H9 (cell line): ENCODE data around the gene KLHL2. TPM values are rescaled to one million over a fixed set of nuclear protein-coding genes. Genes with fewer than 3 reads are reported as not detected.

Experiments
- DNase-seq: peaks from one replicate; pipeline ENCODE4 v3.0.0-alpha.2; 2017
- H2AFZ ChIP-seq: one replicate; pipeline ENCODE4 v1.6.1; 2013; ENCODE audit warnings: mild to moderate bottlenecking, low read length, control low read depth, moderate library complexity
- H2AK5ac ChIP-seq: 2 replicates; pipeline ENCODE4 v1.6.1; 2013; ENCODE audit warnings: low read length, control low read depth, mixed read lengths; ENCODE audit not compliant: insufficient read length
- H2BK120ac ChIP-seq: one replicate; pipeline ENCODE4 v1.6.1; 2013; ENCODE audit warnings: low read depth, mild to moderate bottlenecking, low read length, control low read depth, inconsistent platforms; ENCODE audit not compliant: poor library complexity, severe bottlenecking
- H2BK12ac ChIP-seq: 2 replicates; pipeline ENCODE4 v1.6.1; 2013; ENCODE audit warnings: low read length, control low read depth, mixed read lengths, low read depth; ENCODE audit not compliant: insufficient read length
- H2BK15ac ChIP-seq: 2 replicates; pipeline ENCODE4 v1.6.1; 2013; ENCODE audit warnings: low read depth, low read length, control low read depth
- H2BK20ac ChIP-seq: one replicate; pipeline ENCODE4 v1.6.1; 2013; ENCODE audit warnings: low read depth, mild to moderate bottlenecking, low read length, control low read depth, inconsistent platforms; ENCODE audit not compliant: poor library complexity, severe bottlenecking
- H2BK5ac ChIP-seq: 2 replicates; pipeline ENCODE4 v1.6.1; 2013; ENCODE audit warnings: low read length, control low read depth, mixed read lengths; ENCODE audit not compliant: insufficient read length
- H3K14ac ChIP-seq: 2 replicates; pipeline ENCODE4 v1.6.1; 2013; ENCODE audit warnings: low read length, control low read depth; ENCODE audit not compliant: insufficient read depth
- H3K18ac ChIP-seq: 2 replicates; pipeline ENCODE4 v1.6.1; 2013; ENCODE audit warnings: low read depth, mild to moderate bottlenecking, mixed read lengths, low read length, control low read depth; ENCODE audit not compliant: insufficient read length
- H3K23ac ChIP-seq: 2 replicates; pipeline ENCODE4 v1.6.1; 2013; ENCODE audit warnings: low read length, control low read depth, mixed read lengths, low read depth; ENCODE audit not compliant: insufficient read length
- H3K23me2 ChIP-seq: 2 replicates; pipeline ENCODE4 v1.6.1; 2013; ENCODE audit warnings: low read depth, mild to moderate bottlenecking, mixed read lengths, low read length, control low read depth; ENCODE audit not compliant: insufficient read length, poor library complexity, severe bottlenecking
- H3K27ac ChIP-seq: 2 replicates; pipeline ENCODE4 v1.5.1; 2013; ENCODE audit warnings: low read length, control low read depth, mixed read lengths, low read depth; ENCODE audit not compliant: insufficient read length
- H3K27me3 ChIP-seq: 2 replicates; pipeline ENCODE4 v1.6.1; 2013; ENCODE audit warnings: low read length, control low read depth, inconsistent platforms; ENCODE audit not compliant: insufficient read depth
- H3K4ac ChIP-seq: 2 replicates; pipeline ENCODE4 v1.6.1; 2013; ENCODE audit warnings: low read depth, mild to moderate bottlenecking, control low read depth, inconsistent platforms, low read length, moderate library complexity
- H3K4me1 ChIP-seq: 2 replicates; pipeline ENCODE4 v1.6.1; 2013; ENCODE audit warnings: low read length, control low read depth, inconsistent platforms; ENCODE audit not compliant: insufficient read depth
- H3K4me2 ChIP-seq: 2 replicates; pipeline ENCODE4 v1.6.1; 2013; ENCODE audit warnings: low read length, control low read depth, mixed read lengths; ENCODE audit not compliant: insufficient read length, insufficient read depth
- H3K56ac ChIP-seq: 2 replicates; pipeline ENCODE4 v1.6.1; 2013; ENCODE audit warnings: low read depth, mild to moderate bottlenecking, mixed read lengths, low read length, control low read depth; ENCODE audit not compliant: insufficient read length
- H3K79me1 ChIP-seq: 2 replicates; pipeline ENCODE4 v1.6.1; 2013; ENCODE audit warnings: low read depth, mild to moderate bottlenecking, moderate library complexity, low read length, control low read depth, inconsistent platforms; ENCODE audit not compliant: insufficient read depth, poor library complexity, severe bottlenecking
- H3K79me2 ChIP-seq: 2 replicates; pipeline ENCODE4 v1.6.1; 2013; ENCODE audit warnings: low read length, control low read depth, inconsistent platforms; ENCODE audit not compliant: insufficient read depth
- H3K9ac ChIP-seq: 2 replicates; pipeline ENCODE4 v1.6.1; 2013; ENCODE audit warnings: low read length, control low read depth, mixed read lengths; ENCODE audit not compliant: insufficient read length; ENCODE audit errors: extremely low read depth
- H3K9me3 ChIP-seq: one replicate; pipeline ENCODE4 v1.6.1; 2013; ENCODE audit warnings: low read depth, low read length, inconsistent platforms; ENCODE audit not compliant: control insufficient read depth
- H3T11ph ChIP-seq: one replicate; pipeline ENCODE4 v1.6.1; 2013; ENCODE audit warnings: mild to moderate bottlenecking, low read length, control low read depth, inconsistent platforms
- H4K20me1 ChIP-seq: one replicate; pipeline ENCODE4 v1.6.1; 2013; ENCODE audit not compliant: control insufficient read depth, insufficient read length, insufficient read depth
- H4K5ac ChIP-seq: 2 replicates; pipeline ENCODE4 v1.6.1; 2013; ENCODE audit warnings: low read depth, mild to moderate bottlenecking, mixed read lengths, low read length, control low read depth; ENCODE audit not compliant: insufficient read length
- H4K8ac ChIP-seq: replicated peaks from 2 replicates; pipeline ENCODE4 v1.6.1; 2013; ENCODE audit warnings: low read length, control low read depth, mixed read lengths, low read depth; ENCODE audit not compliant: insufficient read length
- H4K91ac ChIP-seq: 2 replicates; pipeline ENCODE4 v1.6.1; 2013; ENCODE audit warnings: low read depth, mild to moderate bottlenecking, moderate library complexity, mixed read lengths, low read length, control low read depth; ENCODE audit not compliant: insufficient read length
- H3K27ac Mint-ChIP-seq, 3 experiments: 2 replicates in 2 of 3; 3 replicates in 1 of 3; pipeline ENCODE4 v1.8.0; 2020 to 2021; ENCODE audit warnings: mixed read lengths in 3 of 3, mild to moderate bottlenecking in 1 of 3, moderate library complexity in 1 of 3
- H3K27me3 Mint-ChIP-seq: 2 replicates; pipeline ENCODE4 v1.8.0; 2021; ENCODE audit warnings: low read depth, mild to moderate bottlenecking, moderate library complexity, mixed read lengths
- H3K36me3 Mint-ChIP-seq, 3 experiments: 2 replicates in 2 of 3; 3 replicates in 1 of 3; pipeline ENCODE4 v1.8.0; 2020 to 2021; ENCODE audit warnings: low read depth in 3 of 3, mixed read lengths in 3 of 3; ENCODE audit not compliant: insufficient read depth in 1 of 3
- H3K4me1 Mint-ChIP-seq, 2 experiments: 2 replicates each; pipeline ENCODE4 v1.8.0; 2020; ENCODE audit warnings: mixed read lengths in 2 of 2
- H3K4me3 Mint-ChIP-seq, 2 experiments: 2 replicates in 1 of 2; 3 replicates in 1 of 2; pipeline ENCODE4 v1.8.0; 2020 to 2021; ENCODE audit warnings: mild to moderate bottlenecking in 2 of 2, mixed read lengths in 2 of 2, moderate library complexity in 1 of 2
- H3K9me3 Mint-ChIP-seq, 2 experiments: 2 replicates in 1 of 2; 3 replicates in 1 of 2; pipeline ENCODE4 v1.8.0; 2020; ENCODE audit warnings: mild to moderate bottlenecking in 2 of 2, mixed read lengths in 2 of 2, moderate library complexity in 1 of 2
- CTCF ChIP-seq: fragments of 200-600 bp; sonication (generic); conservative IDR thresholded peaks from 3 replicates; pipeline ENCODE4 v1.8.0; 2021; ENCODE audit warnings: antibody characterized with exemption, mild to moderate bottlenecking
- WGBS: extraction: QIAGEN DNeasy Blood & Tissue Kit; methylation state at CpG from one replicate; pipeline ENCODE4 v1.1.7; 2013; ENCODE audit warnings: missing lambda C conversion rate, low lambda C conversion rate, mixed read lengths; ENCODE audit not compliant: insufficient read length; ENCODE audit errors: extremely low coverage; 5-methylcytosine and 5-hydroxymethylcytosine counted together
- total RNA-seq: library from RNA; stranded (reverse); gene quantifications from 2 replicates; pipeline ENCODE4 v1.2.1, GENCODE V29; 2021

The KLHL2 gene
- total RNA-seq, 1 experiment from 2014 or later: 14.3 TPM

- peaks cover 11% of the 10 kb centered on the region for H3K23me2 ChIP-seq
- no peaks in the 10 kb centered on the region for H3K79me1 ChIP-seq
- H3K27ac Mint-ChIP-seq: no peak overlapping the region
- no CpG with 5 or more reads among the region's 7 CpGs for whole genome bisulfite sequencing
- H4K8ac ChIP-seq: peak overlapping the region; percentile 11
- peaks cover 21 to 26% (median 23%) of the 10 kb centered on the region in 3 experiments for H3K36me3 Mint-ChIP-seq
- H3K4me1 Mint-ChIP-seq: peaks cover 44 to 47% of the 10 kb centered on the region in 2 experiments
- H3T11ph ChIP-seq: no peak overlapping the region
- H3K79me2 ChIP-seq: peaks cover 49% of the 10 kb centered on the region
- no peak overlapping the region for H3K18ac ChIP-seq
- H3K4me3 Mint-ChIP-seq: no peak overlapping the region
- H2BK5ac ChIP-seq: no peak overlapping the region
- H3K27me3 ChIP-seq: no peaks in the 10 kb centered on the region
- no peaks in the 10 kb centered on the region; the same call in 1 of the 2 replicates for H3K4me1 ChIP-seq
- peak overlapping the region; percentile 69 for H3K27ac ChIP-seq
- H3K4me2 ChIP-seq: peak overlapping the region; percentile 94
- H3K56ac ChIP-seq: peak overlapping the region; percentile 22
- no peak overlapping the region for H3K4ac ChIP-seq
- peak overlapping the region; percentile 98 for H3K9ac ChIP-seq
- H3K14ac ChIP-seq: no peak overlapping the region
- DNase-seq: no peak
- H4K5ac ChIP-seq: peak overlapping the region; percentile 30
- peak overlapping the region; percentile 5 for H3K23ac ChIP-seq
- no peak overlapping the region for H2BK12ac ChIP-seq
- H2AFZ ChIP-seq: no peak overlapping the region
- H3K27me3 Mint-ChIP-seq: no peaks in the 10 kb centered on the region
- no peaks in the 10 kb centered on the region for H3K9me3 Mint-ChIP-seq
- H2BK120ac ChIP-seq: no peak overlapping the region
- H2BK15ac ChIP-seq: no peak overlapping the region
- TF ChIP-seq CTCF: no peak
- H4K20me1 ChIP-seq: no peaks in the 10 kb centered on the region
- H2BK20ac ChIP-seq: no peak overlapping the region
- H2AK5ac ChIP-seq: peak overlapping the region; percentile 16
- no peak overlapping the region for H4K91ac ChIP-seq
- H3K9me3 ChIP-seq: no peaks in the 10 kb centered on the region
These were observed 120.7 kb downstream of the KLHL2 start for GRCh38 chr4:165328101-165328425.
